ENCODE data around the gene NSMCE4A. TPM values are rescaled to one million over a fixed set of nuclear protein-coding genes. Genes with fewer than 3 reads are reported as not detected.
"Not testable (repeated sequence)": the region's sequence is repeated elsewhere in the genome, so short reads cannot be mapped to it uniquely, and the experiment has no call there.

The NSMCE4A gene, protein sequence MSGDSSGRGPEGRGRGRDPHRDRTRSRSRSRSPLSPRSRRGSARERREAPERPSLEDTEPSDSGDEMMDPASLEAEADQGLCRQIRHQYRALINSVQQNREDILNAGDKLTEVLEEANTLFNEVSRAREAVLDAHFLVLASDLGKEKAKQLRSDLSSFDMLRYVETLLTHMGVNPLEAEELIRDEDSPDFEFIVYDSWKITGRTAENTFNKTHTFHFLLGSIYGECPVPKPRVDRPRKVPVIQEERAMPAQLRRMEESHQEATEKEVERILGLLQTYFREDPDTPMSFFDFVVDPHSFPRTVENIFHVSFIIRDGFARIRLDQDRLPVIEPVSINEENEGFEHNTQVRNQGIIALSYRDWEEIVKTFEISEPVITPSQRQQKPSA
- total RNA-seq (2014; rRNA removed; shearing (Covaris generic)) = 52.6 and 62.4 TPM in 2 replicates

DNA sequence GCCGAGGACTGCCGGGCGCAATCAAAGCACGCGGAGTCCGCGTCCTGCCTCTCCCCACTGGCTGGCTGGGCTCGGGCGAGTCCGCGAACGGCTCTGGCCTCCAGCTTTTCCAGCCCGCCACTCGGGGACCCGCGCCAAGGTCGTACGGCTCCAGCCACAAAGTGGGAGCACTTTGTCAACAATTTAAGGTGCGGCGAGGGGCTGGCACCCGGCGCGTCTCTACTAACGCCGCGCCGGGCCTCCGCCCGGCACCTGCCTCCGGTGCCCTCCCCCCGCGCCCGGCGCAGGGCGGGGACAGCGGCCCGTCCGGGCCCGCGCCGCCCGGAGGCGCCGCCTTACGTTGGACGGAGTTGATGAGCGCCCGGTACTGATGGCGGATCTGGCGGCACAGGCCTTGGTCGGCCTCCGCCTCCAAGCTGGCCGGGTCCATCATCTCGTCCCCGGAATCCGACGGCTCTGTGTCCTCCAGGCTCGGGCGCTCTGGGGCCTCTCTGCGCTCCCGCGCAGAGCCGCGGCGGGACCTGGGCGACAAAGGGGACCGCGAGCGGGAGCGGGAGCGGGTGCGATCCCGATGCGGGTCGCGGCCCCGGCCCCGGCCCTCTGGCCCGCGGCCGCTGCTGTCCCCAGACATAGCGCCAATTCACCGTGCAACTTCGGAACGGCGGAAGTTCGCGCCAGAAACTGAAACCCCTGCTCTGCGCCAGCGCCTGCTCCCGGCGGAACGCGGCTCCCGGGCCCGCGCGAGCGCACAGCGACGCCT lies at the start of gene NSMCE4A:
TSS of gene NSMCE4A (minus strand) at position 683 of the 760 bp plus-strand sequence. CDS start at position 631, 52 bp downstream.
- DNase-seq (ENCODE audit: low spot score) = peak; percentile 53

DNA sequence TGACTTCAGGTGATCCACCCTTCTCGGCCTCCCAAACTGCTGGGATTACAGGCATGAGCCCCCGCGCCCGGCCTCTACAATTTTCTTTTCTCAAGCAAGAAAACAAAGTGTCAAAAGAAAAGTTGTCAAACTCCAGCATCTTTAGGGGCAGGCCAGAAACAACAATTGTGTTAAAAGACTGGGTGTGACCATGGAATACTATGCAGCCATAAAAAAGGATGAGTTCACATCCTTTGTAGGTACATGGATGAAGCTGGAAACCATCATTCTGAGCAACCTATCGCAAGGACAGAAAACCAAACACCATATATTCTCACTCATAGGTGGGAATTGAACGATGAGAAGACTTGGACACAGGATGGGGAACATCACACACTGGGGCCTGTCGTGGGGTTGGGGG lies 48.2 kb upstream of the NSMCE4A start:
- DNase-seq (ENCODE audit: low spot score) = not testable (repeated sequence)

DNA sequence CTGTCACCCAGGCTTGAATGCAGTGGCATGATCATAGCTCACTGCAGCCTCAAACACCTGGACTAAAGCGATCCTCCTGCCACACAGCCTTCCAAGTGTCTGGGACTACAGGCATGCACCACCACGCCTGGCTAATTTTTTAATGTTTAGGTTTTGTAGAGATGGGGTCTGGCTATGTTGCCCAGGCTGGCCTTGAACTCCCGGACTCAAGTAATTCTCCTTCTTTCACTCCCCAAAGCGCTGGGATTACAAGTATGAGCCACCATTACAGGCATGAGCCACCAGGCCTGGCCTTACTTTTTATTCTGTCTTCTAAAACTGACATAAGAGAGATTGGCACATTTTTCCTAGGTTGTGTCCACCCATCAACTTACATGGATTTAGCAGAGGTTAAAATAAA lies 47.3 kb upstream of the NSMCE4A start:
- no peak for DNase-seq (ENCODE audit: low spot score)

DNA sequence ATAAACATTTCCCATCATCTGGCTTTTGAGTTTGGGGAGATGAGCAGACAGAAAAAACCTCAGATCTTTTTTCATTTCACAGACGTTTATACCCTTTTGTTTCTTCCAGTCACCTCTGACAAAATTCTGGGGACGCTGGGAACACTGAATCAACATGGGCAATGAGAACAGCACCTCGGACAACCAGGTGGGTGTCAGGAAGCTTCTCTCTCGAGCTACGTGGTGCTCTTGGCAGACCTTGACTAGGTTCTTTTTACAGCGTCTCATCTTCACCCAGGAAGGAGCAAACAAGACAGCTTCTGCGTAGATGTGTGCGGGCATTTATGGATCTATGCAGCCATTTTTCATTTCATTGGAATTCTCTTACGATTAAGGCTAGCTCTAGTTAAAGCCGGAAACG lies 46.8 kb upstream of the NSMCE4A start:
- DNase-seq (ENCODE audit: low spot score) = no peak

DNA sequence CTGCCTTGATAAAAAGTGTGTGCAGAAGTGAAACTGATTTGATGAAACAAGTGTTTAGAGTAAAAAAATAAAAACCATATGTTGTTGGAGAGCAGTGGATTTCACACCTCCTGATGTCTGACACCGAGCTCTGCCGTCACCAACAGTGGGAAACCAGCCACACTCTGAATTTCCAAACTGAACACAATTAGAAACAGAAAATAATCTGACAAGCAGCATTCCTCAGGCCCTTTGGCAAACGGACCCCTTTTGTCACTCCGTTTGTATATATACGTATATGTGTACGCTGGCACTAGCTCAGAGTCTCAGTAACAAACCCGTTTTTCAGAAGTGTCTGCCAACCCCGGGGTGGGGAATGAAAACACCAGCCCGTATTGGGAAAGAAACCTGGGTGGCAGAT lies 46.4 kb upstream of the NSMCE4A start:
- no peak for DNase-seq (ENCODE audit: low spot score)

DNA sequence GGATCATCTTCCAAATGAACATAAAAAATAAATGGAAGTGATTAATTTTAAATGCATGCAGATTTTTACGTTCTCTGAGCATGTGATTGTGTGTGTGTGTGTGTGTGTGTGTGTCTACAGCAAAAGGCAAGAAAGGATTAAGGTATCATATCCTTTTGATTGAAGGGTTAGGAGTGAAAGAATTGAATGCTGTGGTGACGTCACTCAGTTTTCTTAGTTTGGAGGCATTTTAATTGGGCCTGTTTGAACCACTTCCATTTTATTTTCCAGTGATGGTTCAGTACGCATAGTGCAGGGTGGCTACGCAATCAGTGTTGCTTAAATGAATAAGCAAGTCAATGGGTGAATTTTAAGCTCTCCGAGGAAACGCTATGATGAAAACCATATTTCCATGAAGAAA lies 45.2 kb upstream of the NSMCE4A start:
- DNase-seq (ENCODE audit: low spot score) = no peak

DNA sequence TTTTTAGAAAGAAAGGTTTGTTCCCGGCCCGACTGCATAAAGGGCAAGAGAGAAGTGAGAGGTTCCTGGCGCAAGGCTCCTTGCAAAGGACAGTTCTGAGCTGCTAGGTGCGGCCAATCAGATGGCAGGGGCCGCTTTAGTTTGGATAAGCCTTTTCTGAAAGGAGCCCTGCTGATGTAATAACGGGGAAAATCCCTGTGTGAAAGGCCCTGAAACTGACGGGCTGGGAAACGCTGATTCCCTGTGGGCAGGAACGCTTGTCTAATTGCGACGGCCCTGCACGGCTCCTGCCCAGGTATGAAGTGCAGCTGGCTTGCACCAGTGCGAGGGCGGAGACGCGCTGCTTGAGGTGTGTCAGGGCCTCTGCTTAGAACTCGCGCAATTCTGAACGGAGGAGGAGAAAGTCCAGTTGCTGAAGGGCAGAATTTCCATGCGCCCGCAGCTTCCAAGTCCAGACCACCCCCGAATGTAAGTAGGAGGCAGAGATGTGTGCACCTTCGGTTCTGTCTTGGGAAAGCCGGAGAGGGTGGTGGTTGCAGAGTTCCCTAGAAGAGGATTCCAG lies 44.5 kb upstream of the NSMCE4A start:
- no peak for DNase-seq (ENCODE audit: low spot score)

DNA sequence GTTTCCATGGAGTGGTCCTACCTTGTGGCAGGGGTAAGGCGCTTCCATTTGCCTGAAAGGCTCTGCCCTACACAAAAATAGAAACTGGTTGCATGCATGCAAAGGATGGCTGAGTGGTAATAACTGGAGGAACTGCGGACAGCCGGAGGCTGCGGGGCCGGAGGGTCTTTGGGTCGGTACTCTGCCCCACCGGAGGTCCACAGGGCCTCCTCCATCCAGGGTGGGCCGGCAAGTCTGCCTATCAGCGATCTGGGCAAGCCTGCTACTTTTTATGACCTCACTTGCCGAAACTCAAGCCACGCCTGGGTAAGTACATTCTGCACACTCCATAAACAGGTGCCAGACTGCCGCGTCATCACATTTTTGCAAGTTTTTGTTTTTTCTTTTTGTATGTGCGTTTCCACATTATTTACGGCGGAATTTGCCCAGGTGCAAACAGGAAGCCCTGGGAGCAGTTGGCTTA lies 44.0 kb upstream of the NSMCE4A start:
- no peak for DNase-seq (ENCODE audit: low spot score)

DNA sequence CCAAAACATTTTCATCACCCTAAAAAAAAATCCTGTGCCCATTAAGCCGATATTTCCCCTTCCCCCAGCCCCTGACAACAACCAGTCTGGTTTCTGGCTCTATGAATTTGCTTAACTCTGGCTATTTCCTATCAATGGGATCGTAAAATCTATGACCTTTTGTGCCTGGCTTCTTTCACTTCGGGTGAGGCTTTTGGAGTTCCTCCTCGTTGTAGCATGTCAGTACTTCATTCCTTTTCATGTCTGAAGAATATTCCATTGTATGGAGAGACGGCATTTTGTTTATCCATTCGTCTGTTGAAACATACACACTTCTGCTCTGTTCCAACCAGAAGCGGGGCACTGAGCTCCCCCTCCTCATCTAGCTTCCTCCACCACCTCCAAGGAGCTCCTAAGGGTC lies 43.5 kb upstream of the NSMCE4A start:
- DNase-seq (ENCODE audit: low spot score) = no peak

DNA sequence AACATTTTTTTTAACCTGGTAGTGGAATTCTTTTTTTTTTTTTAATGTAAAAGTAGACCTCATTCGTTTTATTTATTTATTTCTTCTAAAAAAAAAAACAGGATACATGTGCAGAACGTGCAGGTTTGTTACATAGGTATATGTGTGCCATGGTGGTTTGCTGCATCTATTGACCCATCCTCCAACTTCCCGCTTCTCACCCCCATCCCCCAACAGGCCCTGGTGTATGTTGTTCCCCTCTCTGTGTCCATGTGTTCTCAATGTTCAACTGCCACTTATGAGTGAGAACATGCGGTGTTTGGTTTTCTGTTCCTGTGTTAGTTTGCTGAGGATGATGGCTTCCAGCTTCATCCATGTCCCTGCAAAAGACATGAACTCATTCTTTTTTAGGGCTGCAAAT lies 42.9 kb upstream of the NSMCE4A start:
- not testable (repeated sequence) for DNase-seq (ENCODE audit: low spot score)

DNA sequence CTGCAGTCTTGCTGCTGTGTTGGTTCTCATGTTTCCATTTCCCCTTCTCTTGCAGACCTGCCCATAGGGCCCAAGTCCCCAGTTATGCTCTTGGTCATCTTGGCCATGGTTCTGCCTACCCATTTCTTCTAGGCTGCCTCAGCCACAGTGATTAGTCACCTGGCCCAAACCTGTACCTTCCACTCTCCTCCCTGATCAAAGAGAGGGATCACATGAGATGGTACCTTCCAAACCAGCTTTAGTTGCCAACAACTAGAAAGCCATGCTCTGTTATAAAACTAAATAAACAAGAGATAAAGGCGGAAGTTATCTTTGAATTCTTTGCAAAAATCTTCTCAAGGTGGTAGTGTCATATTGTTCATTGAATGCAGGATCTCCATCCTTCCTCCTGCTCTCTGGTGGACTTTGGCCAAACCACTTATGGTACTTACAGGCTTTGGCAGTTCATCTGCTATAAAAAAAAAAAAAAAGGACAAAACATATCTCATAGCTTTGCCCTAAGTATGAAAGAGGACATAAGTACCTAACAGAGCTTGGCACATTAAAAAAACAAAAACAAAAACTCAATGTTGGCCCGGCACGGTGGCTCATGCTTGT lies 39.7 kb upstream of the NSMCE4A start:
- no peak for DNase-seq (ENCODE audit: low spot score)

DNA sequence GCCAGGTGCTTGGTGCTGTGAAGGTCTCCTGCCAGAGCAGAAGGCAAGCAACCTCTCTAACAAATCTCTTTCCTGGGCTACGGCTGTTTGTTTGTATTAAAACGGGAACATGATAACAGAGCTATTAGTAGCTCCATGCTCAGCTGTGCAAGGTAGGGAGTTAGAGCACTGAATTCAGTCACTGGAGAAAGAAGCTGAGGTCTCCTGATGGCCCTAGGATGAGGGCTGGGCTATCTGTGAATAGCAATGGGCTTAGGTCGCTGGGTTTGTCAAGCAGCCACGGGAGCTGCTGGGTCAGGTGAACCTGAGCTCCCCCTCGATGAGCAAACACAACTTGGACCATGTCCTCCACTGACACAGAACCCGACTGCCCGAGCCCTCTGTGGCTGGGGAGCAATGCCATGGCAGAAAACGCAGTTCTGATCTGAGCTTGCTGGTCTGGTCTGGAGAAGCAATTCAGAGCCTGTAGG lies 38.3 kb upstream of the NSMCE4A start:
- DNase-seq (ENCODE audit: low spot score) = no peak

DNA sequence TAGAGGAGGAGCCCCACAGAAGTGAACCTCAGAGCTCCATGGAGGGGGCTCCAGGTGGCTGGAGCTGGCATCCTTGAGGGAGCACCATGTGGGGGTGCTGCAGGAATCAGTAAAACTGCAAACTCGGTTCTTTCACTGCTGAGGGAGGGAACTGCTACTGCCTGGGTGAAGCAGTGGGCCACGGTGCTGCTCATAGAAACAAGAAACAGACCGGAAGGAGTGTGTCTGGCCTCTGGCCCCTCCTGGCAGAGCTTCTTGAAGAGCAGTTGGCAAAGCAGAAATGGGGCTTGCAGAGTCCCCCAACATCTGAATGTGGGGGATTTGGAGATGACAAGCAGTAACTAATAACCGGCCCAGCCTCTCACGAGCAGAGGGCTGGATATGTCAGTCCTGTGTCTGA lies 37.7 kb upstream of the NSMCE4A start:
- no peak for DNase-seq (ENCODE audit: low spot score)

DNA sequence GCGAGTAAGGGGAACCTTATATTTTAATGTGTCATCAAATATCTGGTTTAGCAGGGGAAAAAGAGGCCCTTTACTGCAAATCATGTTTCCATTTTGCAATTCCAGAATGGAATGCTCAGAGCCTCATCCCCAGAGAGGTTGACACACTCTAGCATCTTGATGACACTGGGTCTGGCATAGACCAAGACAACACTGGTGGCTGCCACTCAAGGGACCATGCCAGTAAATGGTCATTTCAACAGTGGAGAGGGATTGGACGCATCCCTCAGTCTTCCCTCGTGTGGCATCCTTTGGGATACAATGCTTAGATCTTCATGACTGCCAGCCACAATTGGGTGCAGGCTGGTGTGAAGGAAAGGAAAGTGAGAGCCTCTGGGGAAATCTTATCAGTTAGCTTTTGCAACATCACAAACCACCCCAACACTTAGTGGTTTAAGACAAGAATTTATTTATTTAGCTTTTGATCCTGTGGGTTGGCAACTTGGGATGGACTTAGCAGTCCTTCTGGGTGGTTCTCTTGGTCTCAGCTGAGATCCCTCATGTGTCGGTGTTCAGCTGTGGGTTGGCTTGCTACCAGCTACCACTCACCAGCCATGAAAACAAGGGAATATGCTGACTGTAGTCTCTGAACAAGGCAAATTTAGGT lies 35.5 kb upstream of the NSMCE4A start:
- DNase-seq (ENCODE audit: low spot score) = peak; percentile 95

DNA sequence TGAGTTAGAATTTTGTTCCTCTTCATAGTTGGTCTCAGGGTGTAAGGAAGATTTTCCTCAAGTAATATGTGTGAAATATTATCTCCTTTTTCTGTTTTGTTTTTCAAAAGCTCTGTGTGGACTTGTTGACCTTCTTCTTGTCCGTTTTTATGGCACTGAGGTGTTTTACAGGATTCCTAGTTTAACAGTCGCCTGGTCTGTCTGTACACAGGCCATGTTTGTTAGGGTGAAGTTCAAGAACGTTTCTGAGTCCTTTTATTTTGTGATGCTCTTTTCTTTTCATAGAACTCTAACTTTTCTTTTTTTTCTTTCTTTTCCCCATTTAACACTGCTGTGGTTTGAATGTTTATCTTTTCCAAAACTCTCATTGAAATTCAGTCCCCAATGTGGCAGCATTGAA lies 32.4 kb upstream of the NSMCE4A start:
- no peak for DNase-seq (ENCODE audit: low spot score)

DNA sequence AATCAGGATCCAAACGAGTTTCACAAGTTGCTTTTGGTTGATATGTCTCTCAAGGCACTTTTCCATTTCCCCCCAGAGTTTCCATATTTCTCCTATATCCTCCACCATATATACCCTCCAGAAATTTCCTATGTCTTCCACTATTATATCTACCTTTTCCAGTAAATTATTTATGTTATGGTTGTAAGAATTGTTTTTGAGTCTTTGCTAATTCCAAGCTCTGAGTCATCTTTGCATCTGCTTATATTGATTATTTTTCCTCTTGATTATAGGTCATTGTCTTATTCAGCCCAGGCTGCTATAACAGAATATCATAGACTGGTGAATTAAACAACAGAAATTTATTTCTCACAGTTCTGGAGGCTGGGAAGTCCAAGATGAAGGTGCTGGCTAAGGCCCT lies 26.7 kb upstream of the NSMCE4A start:
- no peak for DNase-seq (ENCODE audit: low spot score)

DNA sequence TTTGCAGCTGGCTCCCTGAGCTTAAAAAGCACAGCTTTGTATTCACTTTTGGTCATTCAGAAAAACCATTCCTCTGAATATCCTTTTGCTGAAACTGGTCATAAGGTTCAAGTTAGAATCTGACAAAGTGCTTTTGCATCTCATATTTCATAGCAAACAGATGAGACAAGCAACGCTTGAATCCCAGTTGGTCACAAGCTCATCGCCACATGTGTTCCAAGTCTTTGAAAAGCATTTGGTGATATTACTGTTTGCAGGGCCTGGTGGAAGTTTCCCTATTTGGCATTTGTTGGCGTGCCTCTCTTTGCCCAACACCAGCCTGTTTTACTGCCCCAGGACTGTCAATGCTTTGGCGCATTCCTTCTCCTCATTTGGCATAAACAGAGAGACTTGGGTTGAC lies 24.3 kb upstream of the NSMCE4A start:
- no peak for DNase-seq (ENCODE audit: low spot score)

DNA sequence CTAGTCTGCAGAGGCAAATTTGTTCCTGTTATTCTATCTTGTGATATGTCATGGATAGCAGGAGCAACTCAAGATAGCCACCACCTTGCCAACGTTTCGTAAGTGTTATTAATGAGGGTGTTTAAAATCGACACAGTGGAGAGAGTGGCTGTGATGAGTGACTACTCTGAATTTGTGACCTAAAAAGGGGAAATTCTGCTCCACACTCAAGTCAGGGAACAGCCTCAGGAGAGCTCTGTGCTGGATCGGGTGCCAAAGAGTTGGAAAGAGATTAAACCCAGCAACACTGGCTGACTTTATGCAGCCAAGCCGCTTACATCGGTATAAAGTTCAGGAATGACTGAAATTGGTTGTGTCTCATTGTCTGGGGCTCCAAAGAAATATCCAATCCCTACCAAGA lies 23.4 kb upstream of the NSMCE4A start:
- DNase-seq (ENCODE audit: low spot score) = no peak

DNA sequence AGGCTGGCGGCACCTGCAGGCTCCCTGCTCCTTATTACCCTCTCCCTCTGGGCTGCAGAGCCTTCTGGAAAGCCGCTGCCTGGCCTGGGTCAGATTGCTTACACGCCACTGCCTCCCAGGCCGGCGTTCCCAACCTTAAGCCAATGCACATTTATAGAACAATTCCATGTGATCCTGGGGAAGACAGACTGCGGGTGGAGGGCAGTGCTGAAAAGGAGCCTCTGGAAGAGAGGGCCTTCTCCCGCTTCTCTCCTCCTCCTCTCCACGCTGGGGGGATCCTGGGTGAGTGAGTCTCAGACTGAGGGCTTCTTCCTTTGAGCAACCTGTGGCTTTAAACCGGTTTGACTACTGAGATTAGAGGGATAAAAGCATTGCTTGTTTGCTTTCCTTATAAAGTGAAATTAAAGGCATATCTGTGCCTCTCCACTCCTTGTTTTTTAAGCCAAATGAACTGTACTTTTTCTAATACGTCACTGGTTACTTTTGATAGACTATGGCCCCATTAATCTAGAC lies 19.5 kb upstream of the NSMCE4A start:
- DNase-seq (ENCODE audit: low spot score) = no peak

DNA sequence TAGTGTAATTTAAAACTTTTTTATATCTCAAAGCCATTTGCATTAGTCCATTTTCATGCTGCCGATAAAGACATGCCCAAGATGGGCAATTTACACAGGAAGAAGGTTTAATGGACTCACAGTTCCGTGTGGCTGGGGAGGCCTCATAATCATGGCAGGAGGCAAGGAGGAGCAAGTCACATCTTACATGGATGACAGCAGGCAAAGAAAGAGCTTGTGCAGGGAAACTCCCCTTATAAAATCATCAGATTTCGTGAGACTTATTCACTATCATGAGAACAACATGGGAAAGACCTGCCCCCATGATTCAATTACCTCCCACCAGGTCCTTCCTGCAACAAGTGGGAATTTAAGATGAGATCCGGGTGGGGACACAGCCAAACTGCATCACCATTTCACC lies 16.7 kb upstream of the NSMCE4A start:
- DNase-seq (ENCODE audit: low spot score) = not testable (repeated sequence)

DNA sequence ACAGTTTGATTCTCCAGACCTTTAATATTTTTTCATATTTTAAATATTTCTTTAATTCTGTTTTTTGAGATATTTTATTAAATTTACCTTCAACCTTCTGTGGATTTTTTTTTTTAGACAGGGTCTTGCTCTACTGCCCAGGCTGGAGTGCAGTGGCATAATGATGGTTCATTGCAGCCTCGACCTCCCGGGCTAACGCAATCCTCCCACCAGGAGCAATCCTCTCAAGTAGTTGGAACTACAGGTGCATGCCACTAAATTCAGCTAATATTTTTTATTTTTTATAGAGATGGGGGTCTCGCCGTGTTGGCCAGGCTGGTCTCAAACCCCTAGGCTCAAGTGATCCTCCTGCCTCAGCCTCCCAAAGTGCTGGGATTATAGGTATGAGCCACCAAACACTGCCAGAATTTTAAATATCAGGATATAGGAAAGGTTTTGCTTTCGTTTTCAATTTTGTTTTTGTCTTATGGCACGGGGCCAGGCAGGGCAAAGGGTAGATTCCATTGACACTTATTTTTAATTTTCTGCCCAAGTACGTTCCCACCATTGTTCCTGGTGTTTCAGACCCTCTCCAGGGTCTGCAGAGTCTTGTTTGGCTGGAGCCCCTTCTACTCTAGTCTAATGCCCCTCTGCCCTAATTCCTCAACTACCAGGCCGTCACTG lies 15.1 kb upstream of the NSMCE4A start:
- no peak for DNase-seq (ENCODE audit: low spot score)
